Neutrophil (primary cell): ENCODE measurements around the gene HOXD13.

Experiments
- H3K27ac ChIP-seq: fragments of 200-600 bp; sonication (generic); 2 replicates; pipeline ENCODE4 v1.5.1; 2016; ENCODE audit warnings: mild to moderate bottlenecking, moderate library complexity
- H3K27me3 ChIP-seq: fragments of 200-600 bp; sonication (generic); 2 replicates; pipeline ENCODE4 v1.6.0; 2016; ENCODE audit warnings: mild to moderate bottlenecking
- H3K36me3 ChIP-seq: fragments of 200-600 bp; sonication (generic); 2 replicates; pipeline ENCODE4 v1.5.1; 2017
- H3K4me1 ChIP-seq, 2 experiments: fragments of 200-600 bp in 1 of 2; sonication (generic) in 1 of 2; 1 replicate in 1 of 2; 2 replicates in 1 of 2; pipeline versions ENCODE4 v1.5.1 to v1.6.1; 2013 to 2016; ENCODE audit warnings: low read depth in 1 of 2, low read length in 1 of 2, mild to moderate bottlenecking in 1 of 2, moderate library complexity in 1 of 2; ENCODE audit not compliant: control insufficient read depth in 1 of 2, insufficient read depth in 1 of 2
- H3K4me3 ChIP-seq, 2 experiments: fragments of 200-600 bp in 1 of 2; sonication (generic) in 1 of 2; 1 replicate in 1 of 2; 2 replicates in 1 of 2; pipeline ENCODE4 v1.5.1; 2013 to 2016; ENCODE audit warnings: low read depth in 1 of 2, low read length in 1 of 2, mild to moderate bottlenecking in 1 of 2, moderate library complexity in 1 of 2
- H3K9me3 ChIP-seq: fragments of 200-600 bp; sonication (generic); 2 replicates; pipeline ENCODE4 v1.5.1; 2016
- CTCF ChIP-seq: fragments of 200-600 bp; sonication (generic); IDR thresholded peaks from 2 replicates; pipeline ENCODE4 v1.5.1; 2016; ENCODE audit warnings: antibody characterized with exemption

HOXD13 gene

GRCh38 chr2:176124947-176125771 is 32.6 kb downstream of the HOXD13 start:
- no peaks in the 10 kb centered on the region for H3K36me3 ChIP-seq
- no peaks in the 10 kb centered on the region for H3K9me3 ChIP-seq
- no peak overlapping the region for H3K4me3 ChIP-seq
- no peak overlapping the region for H3K27ac ChIP-seq
- TF ChIP-seq CTCF = no peak
- H3K4me1 ChIP-seq = peaks cover 11 to 30% of the 10 kb centered on the region in 2 experiments
- peaks cover 100% of the 10 kb centered on the region for H3K27me3 ChIP-seq

- H3K4me3 ChIP-seq = no peak overlapping the region
- TF ChIP-seq CTCF = no peak
- no peak overlapping the region for H3K27ac ChIP-seq
- H3K36me3 ChIP-seq = no peaks in the 10 kb centered on the region
- no peaks in the 10 kb centered on the region for H3K9me3 ChIP-seq
- H3K4me1 ChIP-seq = peaks cover 11 to 36% of the 10 kb centered on the region in 2 experiments
- peaks cover 100% of the 10 kb centered on the region for H3K27me3 ChIP-seq
Measured at GRCh38 chr2:176125772-176126054, 33.2 kb downstream of the HOXD13 start.

- Histone ChIP-seq H3K27me3 (peaks cover 100% of the 10 kb centered on the region), H3K36me3 (no peaks in the 10 kb centered on the region), H3K4me3 (no peak overlapping the region), H3K9me3 (no peaks in the 10 kb centered on the region), H3K4me1 (peaks cover 15 to 37% of the 10 kb centered on the region in 2 experiments), H3K27ac (no peak overlapping the region)
- peak; percentile 73 for TF ChIP-seq CTCF
Measured at GRCh38 chr2:176126929-176127773, 34.6 kb downstream of the HOXD13 start.

GRCh38 chr2:176127774-176128072 is 35.2 kb downstream of the HOXD13 start:
- Histone ChIP-seq H3K4me3 (no peak overlapping the region), H3K27ac (no peak overlapping the region), H3K9me3 (no peaks in the 10 kb centered on the region), H3K27me3 (peaks cover 100% of the 10 kb centered on the region), H3K4me1 (peaks cover 19 to 36% of the 10 kb centered on the region in 2 experiments), H3K36me3 (no peaks in the 10 kb centered on the region)
- no peak for TF ChIP-seq CTCF

- Histone ChIP-seq H3K36me3 (no peaks in the 10 kb centered on the region), H3K27me3 (peaks cover 100% of the 10 kb centered on the region), H3K4me1 (peaks cover 19 to 30% of the 10 kb centered on the region in 2 experiments), H3K27ac (no peak overlapping the region), H3K9me3 (no peaks in the 10 kb centered on the region), H3K4me3 (no peak overlapping the region)
- no peak for TF ChIP-seq CTCF
Measured at GRCh38 chr2:176128172-176128981, 35.9 kb downstream of the HOXD13 start.
